K562 (cell line): ENCODE results near the gene ELMO3. TPM values are rescaled to one million over a fixed set of nuclear protein-coding genes. Genes with fewer than 3 reads are reported as not detected.

Source experiments
- CXXC5 ChIP-seq: fragments of 250-450 bp; sonication (Bioruptor Pico); IDR thresholded peaks from 2 replicates; pipeline ENCODE4 v1.8.0; 2022; ENCODE audit warnings: inconsistent platforms, mild to moderate bottlenecking, moderate library complexity
- GATAD2A ChIP-seq: fragments of 450-650 bp; IDR thresholded peaks from 2 replicates; pipeline ENCODE4 v1.6.1; 2017
- KHSRP ChIP-seq: fragments of 450-650 bp; IDR thresholded peaks from 2 replicates; pipeline ENCODE4 v1.6.1; 2017
- MAFK ChIP-seq: IDR thresholded peaks from 2 replicates; pipeline ENCODE4 v1.6.1; 2011; ENCODE audit warnings: low read length, improper control_type of control experiment
- NFIC ChIP-seq: fragments of 450-650 bp; IDR thresholded peaks from 2 replicates; pipeline ENCODE4 v1.6.1; 2017; ENCODE audit warnings: mild to moderate bottlenecking, inconsistent platforms
- PHF21A ChIP-seq: fragments of 450-650 bp; IDR thresholded peaks from 2 replicates; pipeline ENCODE4 v1.6.1; 2017; ENCODE audit warnings: low read depth, borderline replicate concordance
- RB1 ChIP-seq: fragments of 450-650 bp; IDR thresholded peaks from 2 replicates; pipeline ENCODE4 v1.6.1; 2017; ENCODE audit warnings: low read depth, mild to moderate bottlenecking
- RBBP5 ChIP-seq: fragments of 200-600 bp; sonication (generic); IDR thresholded peaks from 2 replicates; pipeline ENCODE4 v1.6.1; 2012; ENCODE audit warnings: borderline replicate concordance, mild to moderate bottlenecking, low read length, control low read depth, inconsistent platforms; ENCODE audit not compliant: insufficient read depth, poor library complexity, severe bottlenecking
- SIN3A ChIP-seq, 2 experiments: fragments of 150-350 bp in 1 of 2; IDR thresholded peaks; 2 replicates each; pipeline ENCODE4 v1.6.1; 2011 to 2016; ENCODE audit warnings: borderline replicate concordance in 2 of 2, low read depth in 2 of 2, low read length in 2 of 2, mild to moderate bottlenecking in 2 of 2, moderate library complexity in 2 of 2; ENCODE audit not compliant: control insufficient read depth in 1 of 2
- SMAD1 ChIP-seq: fragments of 150-350 bp; IDR thresholded peaks from 2 replicates; pipeline ENCODE4 v1.6.1; 2014; ENCODE audit warnings: low read length, low read depth; ENCODE audit not compliant: partially characterized antibody
- SP2 ChIP-seq: IDR thresholded peaks from 2 replicates; pipeline ENCODE4 v1.6.1; 2011; ENCODE audit warnings: mild to moderate bottlenecking, low read depth, low read length, moderate library complexity; ENCODE audit not compliant: poor library complexity, severe bottlenecking; ENCODE audit errors: extremely low read depth
- ZNF175 ChIP-seq: fragments of 200-800 bp; sonication (Bioruptor generic); IDR thresholded peaks from 2 replicates; pipeline ENCODE4 v1.6.1; 2016; ENCODE audit warnings: low read depth, mild to moderate bottlenecking, missing genetic modification characterization, missing compliant biosample characterization
- ZNF639 ChIP-seq, 2 experiments: fragments of 200-800 bp in 1 of 2; sonication (Bioruptor generic) in 1 of 2; sonication (generic) in 1 of 2; formaldehyde crosslinking in 1 of 2; IDR thresholded peaks in 1 of 2; conservative IDR thresholded peaks in 1 of 2; 2 replicates each; pipeline versions ENCODE4 v1.5.0 to v1.6.1; 2016 to 2020; ENCODE audit warnings: missing compliant biosample characterization in 1 of 2, missing genetic modification characterization in 1 of 2, missing genetic modification reagents in 1 of 2
- ZNF778 ChIP-seq: fragments of 450-650 bp; formaldehyde crosslinking; IDR thresholded peaks from 2 replicates; pipeline ENCODE4 v1.4.0; 2020; ENCODE audit warnings: mild to moderate bottlenecking, moderate library complexity
- polyA plus RNA-seq, 8 experiments: library from polyadenylated mRNA; depleted of rRNA in 4 of 8; stranded (reverse) in 5 of 8; unstranded in 3 of 8; fragments of >200 nt; fragmentation: Nextera tagmentation in 2 of 8; fragmentation: Illumina TruSeq in 1 of 8; extraction: Ambion mirVana in 2 of 8; extraction: Trizol in 1 of 8; gene quantifications; 2 replicates each; pipeline versions ENCODE4 v1.2.1 to v1.2.3, GENCODE V29; 2011 to 2014; ENCODE audit warnings: inconsistent platforms in 1 of 8, missing spikeins in 1 of 8
- total RNA-seq, 7 experiments: library from RNA; depleted of rRNA in 6 of 7; stranded (reverse); fragments of >200 nt in 6 of 7; fragmentation: Illumina TruSeq in 2 of 7; extraction: Trizol in 2 of 7; gene quantifications; 2 replicates each; pipeline versions ENCODE4 v1.2.1 to v1.2.3, GENCODE V29; 2011 to 2021; ENCODE audit warnings: low replicate concordance in 1 of 7
- TF ChIP-seq, protein P1 (sequence below), 2 experiments: fragments of 450-650 bp in 1 of 2; sonication (generic) in 1 of 2; formaldehyde crosslinking in 1 of 2; IDR thresholded peaks in 1 of 2; conservative IDR thresholded peaks in 1 of 2; 2 replicates each; pipeline versions ENCODE4 v1.6.1 to v1.8.1; 2016 to 2023; ENCODE audit warnings: mild to moderate bottlenecking in 2 of 2, moderate library complexity in 2 of 2, inconsistent platforms in 1 of 2, missing genetic modification reagents in 1 of 2
- TF ChIP-seq, protein P2 (sequence below), 2 experiments: fragments of 450-650 bp; IDR thresholded peaks; 2 replicates each; pipeline ENCODE4 v1.6.1; 2018; ENCODE audit warnings: mild to moderate bottlenecking in 2 of 2, low read depth in 1 of 2; ENCODE audit not compliant: partially characterized antibody in 2 of 2

ELMO3 gene
- total and polyA plus RNA-seq, 9 of the 15 experiments (the other 6 are each of a cell fraction or from before 2014, with no cell fraction given), result 0.04 to 5.1 (median 1.5) TPM

- TF ChIP-seq SIN3A (IDR thresholded peaks at IDR 0.05; ENCODE audit: borderline replicate concordance in 2 of 2, control insufficient read depth in 1 of 2, low read depth in 2 of 2, low read length in 2 of 2), result no peak
- TF ChIP-seq ZNF175 (CRISPR knock-in tag), result 0 out of 2 replicates have a peak, but pooled peaks have one; percentile 45
- no peak for TF ChIP-seq ZNF778 (CRISPR knock-in tag)
- TF ChIP-seq CXXC5, result peak; percentile 87
- peak; percentile 85 for TF ChIP-seq RBBP5
- TF ChIP-seq, protein P1, sequence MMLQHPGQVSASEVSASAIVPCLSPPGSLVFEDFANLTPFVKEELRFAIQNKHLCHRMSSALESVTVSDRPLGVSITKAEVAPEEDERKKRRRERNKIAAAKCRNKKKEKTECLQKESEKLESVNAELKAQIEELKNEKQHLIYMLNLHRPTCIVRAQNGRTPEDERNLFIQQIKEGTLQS (IDR thresholded peaks at IDR 0.05), result peak; percentile 80
- TF ChIP-seq, protein P1 (CRISPR knock-in tag; conservative IDR thresholded peaks at IDR 0.05), result no peak
- TF ChIP-seq GATAD2A, result no peak
- TF ChIP-seq ZNF639 (CRISPR knock-in tag; conservative IDR thresholded peaks at IDR 0.05 in 1 of 2, IDR thresholded peaks at IDR 0.05 in 1 of 2), result peak in 1 of 2 experiments; percentile 83; a peak in 2 of 4 replicates
- no peak for TF ChIP-seq PHF21A
- TF ChIP-seq SP2, result peak; percentile 86
- TF ChIP-seq, protein P2, sequence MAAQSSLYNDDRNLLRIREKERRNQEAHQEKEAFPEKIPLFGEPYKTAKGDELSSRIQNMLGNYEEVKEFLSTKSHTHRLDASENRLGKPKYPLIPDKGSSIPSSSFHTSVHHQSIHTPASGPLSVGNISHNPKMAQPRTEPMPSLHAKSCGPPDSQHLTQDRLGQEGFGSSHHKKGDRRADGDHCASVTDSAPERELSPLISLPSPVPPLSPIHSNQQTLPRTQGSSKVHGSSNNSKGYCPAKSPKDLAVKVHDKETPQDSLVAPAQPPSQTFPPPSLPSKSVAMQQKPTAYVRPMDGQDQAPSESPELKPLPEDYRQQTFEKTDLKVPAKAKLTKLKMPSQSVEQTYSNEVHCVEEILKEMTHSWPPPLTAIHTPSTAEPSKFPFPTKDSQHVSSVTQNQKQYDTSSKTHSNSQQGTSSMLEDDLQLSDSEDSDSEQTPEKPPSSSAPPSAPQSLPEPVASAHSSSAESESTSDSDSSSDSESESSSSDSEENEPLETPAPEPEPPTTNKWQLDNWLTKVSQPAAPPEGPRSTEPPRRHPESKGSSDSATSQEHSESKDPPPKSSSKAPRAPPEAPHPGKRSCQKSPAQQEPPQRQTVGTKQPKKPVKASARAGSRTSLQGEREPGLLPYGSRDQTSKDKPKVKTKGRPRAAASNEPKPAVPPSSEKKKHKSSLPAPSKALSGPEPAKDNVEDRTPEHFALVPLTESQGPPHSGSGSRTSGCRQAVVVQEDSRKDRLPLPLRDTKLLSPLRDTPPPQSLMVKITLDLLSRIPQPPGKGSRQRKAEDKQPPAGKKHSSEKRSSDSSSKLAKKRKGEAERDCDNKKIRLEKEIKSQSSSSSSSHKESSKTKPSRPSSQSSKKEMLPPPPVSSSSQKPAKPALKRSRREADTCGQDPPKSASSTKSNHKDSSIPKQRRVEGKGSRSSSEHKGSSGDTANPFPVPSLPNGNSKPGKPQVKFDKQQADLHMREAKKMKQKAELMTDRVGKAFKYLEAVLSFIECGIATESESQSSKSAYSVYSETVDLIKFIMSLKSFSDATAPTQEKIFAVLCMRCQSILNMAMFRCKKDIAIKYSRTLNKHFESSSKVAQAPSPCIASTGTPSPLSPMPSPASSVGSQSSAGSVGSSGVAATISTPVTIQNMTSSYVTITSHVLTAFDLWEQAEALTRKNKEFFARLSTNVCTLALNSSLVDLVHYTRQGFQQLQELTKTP (IDR thresholded peaks at IDR 0.05; ENCODE audit: low read depth in 1 of 2, partially characterized antibody in 2 of 2), result no peak
- no peak for TF ChIP-seq SMAD1
- peak; percentile 88 for TF ChIP-seq NFIC
- TF ChIP-seq RB1, result peak; percentile 83
- TF ChIP-seq KHSRP, result no peak; the same call in 1 of the 2 replicates
- no peak for TF ChIP-seq MAFK
Measured at GRCh38 chr16:67183627-67184452, 15.1 kb upstream of the ELMO3 start, which contains the start of gene MATCAP1 (continued).
